Measurements from ENCODE around the gene P2RX3. TPM values are rescaled to one million over a fixed set of nuclear protein-coding genes. Genes with fewer than 3 reads are reported as not detected.
A peak's percentile ranks its signal among the peaks of the same experiment; 100 is the strongest.

P2RX3 gene
- total and polyA plus RNA-seq, 10 donors: not detected

- peaks cover 24 to 98% (median 61%) of the 10 kb centered on the region in 6 donors for H3K4me1 ChIP-seq
- TF ChIP-seq CTCF (IDR thresholded peaks at IDR 0.05 in 8 of 11, conservative IDR thresholded peaks at IDR 0.05 in 3 of 11) (no peak), POLR2AphosphoS5 (IDR thresholded peaks at IDR 0.05) (no peak), POLR2A (IDR thresholded peaks at IDR 0.05) (no peak)
- H3K4me3 ChIP-seq: peak overlapping the region in 1 of 8 donors; percentile 44
- WGBS, 5 donors: 90 to 96% (median 92%) methylated on average over 10 of the region's 10 CpGs
- peak overlapping the region in 1 of 8 donors; percentile 8 for H3K27ac ChIP-seq
- intact Hi-C loops (cut with DNase I; ENCODE audit: low total_unique reads): no loop called here
- no peaks in the 10 kb centered on the region for H3K9me3 ChIP-seq
- peak; percentile 65 for DNase-seq
- H3K27me3 ChIP-seq (replicated peaks in 1 of 7): peaks cover 0 to 12% (median 0%) of the 10 kb centered on the region in 7 donors
- H3K36me3 ChIP-seq: peaks cover 0 to 46% (median 11%) of the 10 kb centered on the region in 6 donors
Measured at GRCh38 chr11:57308426-57309060, 29.6 kb upstream of the P2RX3 start.

- WGBS, 5 donors: 90 to 96% (median 94%) methylated on average over 24 of the region's 24 CpGs
- peak overlapping the region in 1 of 8 donors; percentile 69 for H3K4me3 ChIP-seq
- H3K4me1 ChIP-seq: peaks cover 21 to 95% (median 56%) of the 10 kb centered on the region in 6 donors
- H3K27ac ChIP-seq: peak overlapping the region in 2 of 8 donors; percentile 65 to 87
- intact Hi-C loops (cut with DNase I; ENCODE audit: low total_unique reads): no loop called here
- peaks cover 0 to 12% (median 0%) of the 10 kb centered on the region in 7 donors for H3K27me3 ChIP-seq (replicated peaks in 1 of 7)
- H3K9me3 ChIP-seq: no peaks in the 10 kb centered on the region
- peak; percentile 66 for DNase-seq
- peaks cover 0 to 54% (median 19%) of the 10 kb centered on the region in 6 donors for H3K36me3 ChIP-seq
- TF ChIP-seq POLR2AphosphoS5 (IDR thresholded peaks at IDR 0.05) (peak in 1 of 3 donors; percentile 49), CTCF (IDR thresholded peaks at IDR 0.05 in 8 of 11, conservative IDR thresholded peaks at IDR 0.05 in 3 of 11) (no peak), POLR2A (IDR thresholded peaks at IDR 0.05) (no peak)
Measured at GRCh38 chr11:57309106-57310059, 28.8 kb upstream of the P2RX3 start.

- H3K4me3 ChIP-seq: peak overlapping the region in 2 of 8 donors; percentile 39 to 69
- DNase-seq: peak; percentile 63
- H3K4me1 ChIP-seq: peaks cover 17 to 96% (median 53%) of the 10 kb centered on the region in 6 donors
- H3K36me3 ChIP-seq: peaks cover 0 to 61% (median 25%) of the 10 kb centered on the region in 6 donors
- peaks cover 0 to 12% (median 0%) of the 10 kb centered on the region in 7 donors for H3K27me3 ChIP-seq (replicated peaks in 1 of 7)
- intact Hi-C loops (cut with DNase I; ENCODE audit: low total_unique reads): no loop called here
- H3K27ac ChIP-seq: peak overlapping the region in 5 of 8 donors; percentile 65 to 87 (median 84)
- H3K9me3 ChIP-seq: no peaks in the 10 kb centered on the region
- 84 to 96% (median 91%) methylated on average over 6 of the region's 6 CpGs for WGBS, 5 donors
- TF ChIP-seq CTCF (IDR thresholded peaks at IDR 0.05 in 8 of 11, conservative IDR thresholded peaks at IDR 0.05 in 3 of 11) (no peak), POLR2A (IDR thresholded peaks at IDR 0.05) (no peak), POLR2AphosphoS5 (IDR thresholded peaks at IDR 0.05) (no peak)
Measured at GRCh38 chr11:57310091-57310490, 28.1 kb upstream of the P2RX3 start.

Data from spleen (tissue), 11 donors.